GM18861 (cell line): ENCODE measurements around the gene ADGRV1.
"Not testable (repeated sequence)": the region's sequence is repeated elsewhere in the genome, so short reads cannot be mapped to it uniquely, and the experiment has no call there.

ENCODE experiments used
- ATAC-seq: cut with Tn5 transposase; IDR thresholded peaks from one replicate; pipeline ENCODE4 v1.9.1; 2021; ENCODE audit not compliant: unreplicated experiment

ADGRV1 gene

GRCh38 chr5:90894866-90895420 lies 336.3 kb downstream of the ADGRV1 start:
- ATAC-seq = no peak

DNA sequence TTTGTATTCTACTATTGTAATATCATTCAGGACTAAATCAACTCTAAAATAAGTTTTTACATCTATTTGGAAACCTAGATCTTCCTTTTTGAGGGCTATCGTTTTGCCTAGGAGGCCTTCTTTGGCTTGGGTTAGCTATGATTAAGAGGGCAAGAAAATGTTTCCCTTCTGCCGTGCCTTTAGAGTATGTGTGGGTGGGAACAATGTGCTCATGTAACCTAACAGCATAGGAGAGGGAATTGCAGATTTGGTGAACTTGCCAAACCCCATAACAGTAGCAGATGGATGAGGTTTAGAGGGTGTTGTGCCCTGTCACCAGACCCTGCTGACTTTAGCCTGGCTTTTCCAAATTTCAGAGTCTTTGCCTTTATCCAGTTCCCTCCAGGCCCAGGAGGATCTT lies 339.0 kb downstream of the ADGRV1 start:
- ATAC-seq = no peak

- no peak for ATAC-seq
These were observed 339.9 kb downstream of the ADGRV1 start for GRCh38 chr5:90898326-90899013.

GRCh38 chr5:90899014-90899604 lies 340.5 kb downstream of the ADGRV1 start:
- no peak for ATAC-seq

DNA sequence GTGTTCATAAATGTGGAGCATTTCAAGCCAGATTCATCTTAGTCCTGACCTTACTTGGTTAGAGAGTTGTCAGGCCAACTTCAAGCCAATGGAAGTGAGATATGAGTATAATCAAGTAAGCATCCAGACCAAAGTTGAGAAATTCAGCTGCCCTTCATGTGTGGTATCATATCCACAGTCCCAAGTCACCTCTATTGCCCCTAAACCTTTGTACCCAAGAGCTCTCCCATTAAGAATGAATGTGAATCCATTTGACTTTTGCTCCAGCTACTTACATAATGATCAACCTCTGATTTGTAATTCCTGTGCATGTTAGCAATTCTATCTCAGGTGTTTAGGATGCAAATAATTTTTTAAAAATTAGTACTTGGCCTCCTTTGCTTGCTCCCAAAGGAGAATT lies 342.7 kb downstream of the ADGRV1 start:
- no peak for ATAC-seq

GRCh38 chr5:90902170-90902569 lies 343.6 kb downstream of the ADGRV1 start:
- ATAC-seq = no peak

DNA sequence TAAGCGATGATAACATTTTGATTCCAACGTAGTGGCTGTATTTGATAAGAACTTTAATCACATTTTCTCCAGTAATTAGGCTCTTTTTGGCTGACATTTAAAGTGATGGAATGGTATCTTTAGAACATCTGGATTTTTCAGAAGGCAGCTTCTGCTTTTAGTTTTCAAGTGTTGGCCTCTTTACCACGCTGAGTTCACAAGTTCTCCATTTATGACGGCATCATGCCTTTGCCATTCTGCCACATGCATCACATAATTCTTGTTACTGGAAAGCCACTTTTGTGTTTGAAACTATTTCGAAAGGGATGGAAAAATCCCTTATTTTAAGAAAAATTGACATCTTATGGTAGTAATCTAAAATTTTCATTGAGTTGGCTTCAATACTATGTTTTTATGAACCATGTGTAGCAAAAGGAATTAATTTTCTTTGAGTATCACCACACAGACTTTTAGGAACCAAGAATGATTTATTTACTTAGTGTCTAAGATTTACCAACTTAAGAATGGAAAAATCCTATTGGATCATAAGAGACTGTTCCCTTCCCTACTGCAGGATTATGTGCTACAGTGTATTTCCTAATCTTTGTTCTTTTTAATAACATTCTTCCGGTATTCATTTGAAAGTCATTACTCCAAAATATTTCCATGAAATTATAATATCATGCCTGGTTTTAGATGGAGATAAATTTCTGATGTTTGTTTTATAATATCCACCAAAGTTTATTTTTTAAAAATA lies 344.2 kb downstream of the ADGRV1 start:
- no peak for ATAC-seq

DNA sequence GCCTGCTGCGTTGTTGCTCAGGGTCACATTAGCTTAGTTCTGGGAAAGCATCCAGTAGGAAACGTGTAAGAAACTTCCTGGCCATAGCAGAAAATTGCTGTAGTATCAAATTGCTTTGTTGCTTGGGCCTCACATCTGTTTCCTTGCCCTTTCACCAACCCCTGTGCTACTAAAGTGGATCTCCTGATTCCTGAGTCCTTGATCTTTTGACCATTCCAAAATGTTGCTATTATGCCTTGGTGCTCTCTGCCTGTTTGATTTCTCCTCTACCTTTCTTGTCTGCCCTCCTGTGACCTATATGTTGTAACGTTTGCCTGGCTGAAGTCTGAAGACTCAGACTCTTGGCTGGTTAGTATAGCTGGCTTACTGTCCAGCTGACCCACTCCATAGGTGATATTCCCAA lies 350.5 kb downstream of the ADGRV1 start:
- no peak for ATAC-seq

DNA sequence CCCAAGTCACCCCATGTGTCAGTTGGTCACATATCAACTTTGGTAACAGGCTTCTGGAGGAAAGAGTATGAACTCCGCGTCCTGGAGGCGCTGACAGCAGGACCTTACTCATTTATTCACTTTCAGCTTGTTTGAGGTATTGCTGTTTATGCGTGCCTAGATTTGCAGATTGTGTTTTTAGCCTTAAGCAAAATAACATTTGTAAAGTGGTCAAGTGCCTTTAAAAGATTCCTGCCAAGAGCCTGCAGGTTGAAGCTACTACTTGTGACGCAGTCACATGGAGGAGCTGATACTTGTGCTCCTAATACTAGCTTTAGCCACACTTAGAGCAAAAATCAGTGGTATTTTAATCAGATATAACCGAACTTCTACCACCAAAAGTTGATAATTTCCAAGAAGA lies 351.3 kb downstream of the ADGRV1 start:
- no peak for ATAC-seq

DNA sequence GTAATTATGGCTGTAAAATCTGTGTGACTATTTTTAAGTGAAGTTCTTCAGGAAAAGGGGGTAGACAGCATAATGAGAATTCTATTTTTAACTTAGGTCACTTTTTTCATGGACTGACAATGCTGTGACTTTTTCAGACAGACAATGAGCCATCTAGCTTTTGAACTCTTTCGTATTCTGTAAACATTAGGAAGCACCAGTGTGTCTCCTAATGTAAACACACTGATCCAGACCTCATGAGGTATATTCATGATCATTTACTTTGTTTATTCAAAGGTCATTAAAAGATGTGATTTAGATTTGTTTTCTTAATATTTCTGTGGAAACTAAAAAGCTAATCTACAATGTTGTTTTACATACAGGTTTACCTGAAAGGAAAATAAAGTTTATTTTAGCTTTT lies 352.6 kb downstream of the ADGRV1 start:
- ATAC-seq = no peak

GRCh38 chr5:90912476-90912875 lies 353.9 kb downstream of the ADGRV1 start:
- no peak for ATAC-seq

DNA sequence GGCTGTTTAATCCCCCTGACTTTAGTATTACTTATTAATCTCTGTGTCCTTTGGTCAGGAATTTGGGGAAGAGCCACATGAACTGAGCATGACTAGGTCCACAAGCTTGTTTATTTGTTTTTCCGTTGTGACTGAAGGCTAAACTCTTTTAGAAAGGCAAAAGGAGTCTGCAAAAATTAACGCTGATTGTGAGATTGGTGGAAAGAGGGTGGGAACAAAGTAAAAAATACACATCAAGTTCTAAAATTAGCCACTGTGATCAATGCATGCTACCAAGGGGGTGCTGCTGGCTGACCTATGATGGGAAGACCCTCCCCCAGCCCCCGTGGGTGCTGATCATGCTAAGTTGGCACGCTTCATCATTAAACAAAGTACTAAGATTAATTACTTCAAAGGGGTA lies 356.8 kb downstream of the ADGRV1 start:
- no peak for ATAC-seq

DNA sequence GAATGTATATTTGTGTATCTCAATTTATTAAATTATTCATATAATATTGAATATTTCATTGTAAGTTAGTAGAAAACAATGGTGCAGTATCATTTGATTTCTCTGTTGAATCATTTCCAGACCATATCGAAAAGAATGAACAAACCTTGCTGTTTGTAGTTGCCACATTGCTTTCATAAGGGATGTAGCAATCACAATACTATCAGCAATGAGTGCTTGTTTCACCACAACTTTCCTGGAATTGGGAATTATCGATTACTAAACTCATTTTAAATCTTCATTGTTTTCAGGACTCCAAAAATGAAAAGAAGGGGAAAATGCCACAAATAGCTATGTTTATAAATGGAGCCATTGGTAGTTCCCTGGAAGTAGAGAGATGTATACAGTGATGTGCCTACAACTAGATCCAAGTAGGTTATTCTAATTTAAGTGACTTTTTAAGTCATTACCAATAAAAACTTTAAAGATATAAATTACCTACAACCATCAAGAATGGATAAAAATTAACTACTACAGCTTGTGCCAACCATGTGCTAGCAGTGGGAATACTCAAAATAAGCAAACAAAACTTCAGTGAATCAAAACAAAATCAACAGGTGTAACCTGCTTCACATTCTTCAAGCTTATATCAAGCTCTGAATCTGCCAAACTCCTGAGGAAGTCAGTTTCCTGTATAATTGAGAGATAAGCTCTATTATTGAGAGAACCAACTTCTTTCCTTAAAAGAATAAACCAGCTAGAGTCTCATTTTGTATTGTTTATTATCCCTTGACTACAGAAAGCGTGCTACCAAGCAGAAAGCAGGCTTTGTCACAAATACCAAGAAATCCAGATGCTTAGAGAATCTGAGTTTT lies 358.6 kb downstream of the ADGRV1 start:
- no peak for ATAC-seq

- ATAC-seq = no peak
These were observed 359.5 kb downstream of the ADGRV1 start for GRCh38 chr5:90917928-90918668.

DNA sequence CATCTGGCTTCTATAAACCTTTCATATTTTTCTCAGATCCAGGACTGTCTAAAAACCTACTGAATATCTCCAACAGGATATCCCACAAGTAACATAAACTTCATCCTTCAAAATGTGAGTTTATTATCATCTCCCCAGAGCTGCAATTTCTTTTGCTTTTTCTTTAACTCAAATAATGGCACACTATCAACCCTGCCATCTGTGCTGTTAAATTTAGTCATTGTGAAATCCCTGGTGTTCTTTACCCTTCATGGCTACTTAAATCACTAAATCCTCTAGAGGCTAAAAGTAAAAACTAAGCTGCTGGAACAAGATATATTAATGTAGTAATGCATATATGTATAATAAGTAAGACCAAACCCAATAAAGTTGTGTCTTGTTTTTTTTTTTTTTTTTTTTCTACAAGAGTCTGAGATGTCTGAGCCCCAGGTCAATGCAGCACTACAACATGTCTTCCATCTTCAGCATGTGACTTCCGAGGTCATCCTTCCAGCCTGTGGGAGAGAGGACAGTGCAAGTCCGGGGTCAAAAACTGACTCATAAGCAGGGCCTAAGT lies 362.9 kb downstream of the ADGRV1 start:
- no peak for ATAC-seq

DNA sequence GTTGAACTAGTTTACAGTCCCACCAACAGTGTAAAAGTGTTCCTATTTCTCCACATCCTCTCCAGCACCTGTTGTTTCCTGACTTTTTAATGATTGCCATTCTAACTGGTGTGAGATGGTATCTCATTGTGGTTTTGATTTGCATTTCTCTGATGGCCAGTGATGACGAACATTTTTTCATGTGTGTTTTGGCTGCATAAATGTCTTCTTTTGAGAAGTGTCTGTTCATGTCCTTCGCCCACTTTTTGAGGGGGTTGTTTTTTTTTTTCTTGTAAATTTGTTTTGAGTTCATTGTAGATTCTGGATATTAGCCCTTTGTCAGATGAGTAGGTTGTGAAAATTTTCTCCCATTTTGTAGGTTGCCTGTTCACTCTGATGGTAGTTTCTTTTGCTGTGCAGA lies 365.6 kb downstream of the ADGRV1 start:
- ATAC-seq = not testable (repeated sequence)

GRCh38 chr5:90929013-90929839 lies 370.6 kb downstream of the ADGRV1 start:
- ATAC-seq = not testable (repeated sequence)

- no peak for ATAC-seq
These were observed 371.5 kb downstream of the ADGRV1 start for GRCh38 chr5:90930062-90930461.

DNA sequence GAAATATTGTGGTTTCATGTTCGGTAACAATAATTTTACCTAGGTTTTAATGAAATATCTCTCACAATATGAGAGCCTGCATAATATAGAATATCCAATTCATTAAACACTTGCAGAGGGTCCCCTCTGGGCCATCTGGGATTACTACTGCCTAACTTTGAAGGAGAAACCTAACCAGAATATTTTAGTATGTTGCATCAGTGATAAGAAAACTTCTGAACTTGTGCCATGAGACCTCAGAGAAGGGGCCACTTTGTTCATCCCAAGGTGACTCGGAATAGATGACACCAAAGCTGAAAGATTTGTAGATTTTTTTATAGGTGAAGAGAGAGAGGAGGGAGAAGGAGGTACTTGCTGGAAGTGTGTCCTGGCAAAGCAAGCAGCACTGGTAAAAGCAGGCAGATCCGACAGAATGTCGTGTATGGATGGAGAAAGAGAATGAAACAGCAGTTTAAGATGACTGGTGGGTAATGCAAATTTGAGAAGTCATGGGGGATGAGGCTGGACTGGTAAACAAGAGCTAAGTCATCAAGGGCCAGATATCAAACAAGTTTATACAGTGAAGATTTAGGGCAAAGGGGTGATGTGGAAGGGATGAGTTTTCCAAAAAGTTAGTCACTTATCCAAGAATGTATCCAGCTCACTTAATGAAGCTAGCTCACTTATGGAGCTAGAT lies 372.3 kb downstream of the ADGRV1 start:
- no peak for ATAC-seq
